ENCODE data around the gene HIF1A.

- TF ChIP-seq, protein P1, sequence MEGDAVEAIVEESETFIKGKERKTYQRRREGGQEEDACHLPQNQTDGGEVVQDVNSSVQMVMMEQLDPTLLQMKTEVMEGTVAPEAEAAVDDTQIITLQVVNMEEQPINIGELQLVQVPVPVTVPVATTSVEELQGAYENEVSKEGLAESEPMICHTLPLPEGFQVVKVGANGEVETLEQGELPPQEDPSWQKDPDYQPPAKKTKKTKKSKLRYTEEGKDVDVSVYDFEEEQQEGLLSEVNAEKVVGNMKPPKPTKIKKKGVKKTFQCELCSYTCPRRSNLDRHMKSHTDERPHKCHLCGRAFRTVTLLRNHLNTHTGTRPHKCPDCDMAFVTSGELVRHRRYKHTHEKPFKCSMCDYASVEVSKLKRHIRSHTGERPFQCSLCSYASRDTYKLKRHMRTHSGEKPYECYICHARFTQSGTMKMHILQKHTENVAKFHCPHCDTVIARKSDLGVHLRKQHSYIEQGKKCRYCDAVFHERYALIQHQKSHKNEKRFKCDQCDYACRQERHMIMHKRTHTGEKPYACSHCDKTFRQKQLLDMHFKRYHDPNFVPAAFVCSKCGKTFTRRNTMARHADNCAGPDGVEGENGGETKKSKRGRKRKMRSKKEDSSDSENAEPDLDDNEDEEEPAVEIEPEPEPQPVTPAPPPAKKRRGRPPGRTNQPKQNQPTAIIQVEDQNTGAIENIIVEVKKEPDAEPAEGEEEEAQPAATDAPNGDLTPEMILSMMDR (IDR thresholded peaks at IDR 0.05 in 2 of 3, conservative IDR thresholded peaks at IDR 0.05 in 1 of 3; ENCODE audit: control insufficient read depth in 2 of 3, extremely low read depth in 1 of 3, insufficient read depth in 1 of 3, low read depth in 3 of 3, low read length in 3 of 3) = no peak
- TF ChIP-seq EZH2 (IDR thresholded peaks at IDR 0.05; ENCODE audit: borderline replicate concordance, control insufficient read depth, low read depth, low read length) (no peak), EP300 (IDR thresholded peaks at IDR 0.05; ENCODE audit: borderline replicate concordance in 1 of 2, control insufficient read depth in 1 of 2, low read depth in 2 of 2, low read length in 2 of 2) (no peak), PBX3 (IDR thresholded peaks at IDR 0.05; ENCODE audit: insufficient replicate concordance, low read depth, low read length) (no peak), NFIC (IDR thresholded peaks at IDR 0.05; ENCODE audit: low read depth, low read length) (no peak), ZNF384 (IDR thresholded peaks at IDR 0.05; ENCODE audit: borderline replicate concordance, low read depth, low read length) (no peak), NR2C1 (IDR thresholded peaks at IDR 0.05) (no peak), NFYB (IDR thresholded peaks at IDR 0.05; ENCODE audit: insufficient read depth, low read depth, low read length) (no peak), YBX1 (IDR thresholded peaks at IDR 0.05) (no peak), HDAC6 (IDR thresholded peaks at IDR 0.05; ENCODE audit: unreplicated experiment) (no peak)
Observed at GRCh38 chr14:61646366-61647116, 48.8 kb upstream of the HIF1A start.

Data from GM12878 (cell line).